HCT116 (cell line): ENCODE results near the gene SEMA4D. TPM values are rescaled to one million over a fixed set of nuclear protein-coding genes. Genes with fewer than 3 reads are reported as not detected.

Experiments used
- ATAC-seq: fragments of 200-7000 bp; cut with Tn5 transposase; 2 replicates; pipeline ENCODE4 v1.9.1; 2020; ENCODE audit warnings: mild to moderate bottlenecking, moderate library complexity
- BruUV-seq: library from RNA; stranded (reverse); fragments of 400-500 nt; replicated peaks from 2 replicates; lab custom pipeline; 2021; lab: Mats Ljungman, UMichigan
- CTCF ChIA-PET: fragments of 300-600 bp; sonication (Branson Sonifier 250); formaldehyde crosslinking; loops from one replicate; lab custom pipeline; 2021; ENCODE audit warnings: antibody characterized with exemption; lab: Charles Lee
- POLR2A ChIA-PET: fragments of 300-600, 350-600 bp; sonication (Branson Sonifier 250); formaldehyde crosslinking; loops from one replicate; lab custom pipeline; 2021; ENCODE audit warnings: antibody characterized with exemption; lab: Charles Lee
- RAD21 ChIA-PET, 2 experiments: fragments of 300-600 bp; sonication (Branson Sonifier 250); formaldehyde crosslinking; loops; one replicate each; lab custom pipeline; 2023; ENCODE audit warnings: low total read pairs in 2 of 2; ENCODE audit not compliant: uncharacterized antibody in 2 of 2, unreplicated experiment in 2 of 2, low non-redundant PET in 1 of 2; lab: Charles Lee
- DNase-seq: peaks from one replicate; pipeline ENCODE4 v3.0.0-alpha.2; 2010; ENCODE audit warnings: low read depth, low spot score
- H2AFZ ChIP-seq: fragments of 200-600 bp; shearing (Covaris generic), sonication (generic); 2 replicates; pipeline ENCODE4 v1.6.1; 2017; ENCODE audit warnings: low read depth, mixed run types, mixed read lengths, antibody characterized with exemption, low read length; ENCODE audit not compliant: poor library complexity, severe bottlenecking
- H3K27ac ChIP-seq: 2 replicates; pipeline ENCODE4 v1.5.1; 2012; ENCODE audit warnings: low read depth, low read length
- H3K27me3 ChIP-seq: fragments of 200-600 bp; sonication (generic); 2 replicates; pipeline ENCODE4 v1.6.1; 2016; ENCODE audit warnings: mixed run types, low read length, mixed read lengths; ENCODE audit not compliant: insufficient read depth
- H3K36me3 ChIP-seq, 2 experiments: fragments of 200-500 bp in 1 of 2; fragments of 200-600 bp in 1 of 2; sonication (Bioruptor generic) in 1 of 2; sonication (generic) in 1 of 2; 2 replicates each; pipeline versions ENCODE4 v1.5.1 to v1.6.1; 2014 to 2016; ENCODE audit warnings: low read length in 2 of 2, inconsistent platforms in 1 of 2, mixed read lengths in 1 of 2, mixed run types in 1 of 2; ENCODE audit not compliant: insufficient read depth in 2 of 2, control insufficient read depth in 1 of 2
- H3K4me1 ChIP-seq, 2 experiments: fragments of 200-600 bp in 1 of 2; sonication (generic) in 1 of 2; 2 replicates each; pipeline versions ENCODE4 v1.5.1 to v1.6.1; 2012 to 2017; ENCODE audit warnings: low read length in 2 of 2, inconsistent platforms in 1 of 2, mild to moderate bottlenecking in 1 of 2, mixed read lengths in 1 of 2, mixed run types in 1 of 2, moderate library complexity in 1 of 2; ENCODE audit not compliant: insufficient read depth in 2 of 2, control insufficient read depth in 1 of 2
- H3K4me2 ChIP-seq: fragments of 200-600 bp; sonication (generic); 2 replicates; pipeline ENCODE4 v1.6.1; 2017; ENCODE audit warnings: mixed run types, low read length, mixed read lengths
- H3K4me3 ChIP-seq, 2 experiments: fragments of 200-600 bp in 1 of 2; sonication (generic) in 1 of 2; replicated peaks in 1 of 2; 2 replicates each; pipeline ENCODE4 v1.5.1; 2011 to 2016; ENCODE audit warnings: low read length in 2 of 2, control low read depth in 1 of 2, low read depth in 1 of 2, mild to moderate bottlenecking in 1 of 2, mixed read lengths in 1 of 2, mixed run types in 1 of 2
- H3K79me2 ChIP-seq: fragments of 200-600 bp; sonication (generic); 2 replicates; pipeline ENCODE4 v1.6.1; 2017; ENCODE audit warnings: mild to moderate bottlenecking, mixed run types, low read length, moderate library complexity, mixed read lengths; ENCODE audit not compliant: insufficient read depth
- H3K9ac ChIP-seq: fragments of 200-600 bp; sonication (generic); 2 replicates; pipeline ENCODE4 v1.6.1; 2016; ENCODE audit warnings: low read length, mixed read lengths
- H3K9me2 ChIP-seq: fragments of 200-600 bp; sonication (generic), shearing (Covaris generic); 2 replicates; pipeline ENCODE4 v1.6.1; 2017; ENCODE audit warnings: mixed run types, mild to moderate bottlenecking, moderate library complexity; ENCODE audit not compliant: insufficient read depth
- H3K9me3 ChIP-seq, 2 experiments: fragments of 200-500 bp in 1 of 2; fragments of 200-600 bp in 1 of 2; sonication (Bioruptor generic) in 1 of 2; sonication (generic) in 1 of 2; 2 replicates each; pipeline ENCODE4 v1.6.1; 2014 to 2017; ENCODE audit warnings: low read length in 2 of 2, mixed read lengths in 2 of 2, inconsistent platforms in 1 of 2, low read depth in 1 of 2, mild to moderate bottlenecking in 1 of 2, mixed run types in 1 of 2, moderate library complexity in 1 of 2; ENCODE audit not compliant: control insufficient read depth in 1 of 2, insufficient read depth in 1 of 2
- H4K20me1 ChIP-seq: fragments of 200-600 bp; sonication (generic), shearing (Covaris generic); 2 replicates; pipeline ENCODE4 v1.6.1; 2017; ENCODE audit warnings: mixed run types, mild to moderate bottlenecking, moderate library complexity; ENCODE audit not compliant: insufficient read depth
- ATF3 ChIP-seq: IDR thresholded peaks from 2 replicates; pipeline ENCODE4 v1.6.1; 2012
- EGR1 ChIP-seq: IDR thresholded peaks from 2 replicates; pipeline ENCODE4 v1.6.1; 2012; ENCODE audit warnings: low read depth
- ELF1 ChIP-seq: IDR thresholded peaks from 2 replicates; pipeline ENCODE4 v1.6.1; 2012; ENCODE audit warnings: low read depth, borderline replicate concordance
- EZH2phosphoT487 ChIP-seq: fragments of 200-600 bp; IDR thresholded peaks from 2 replicates; pipeline ENCODE4 v1.6.1; 2018; ENCODE audit warnings: antibody characterized with exemption, borderline replicate concordance
- FOSL1 ChIP-seq: IDR thresholded peaks from 2 replicates; pipeline ENCODE4 v1.6.1; 2012; ENCODE audit warnings: low read depth
- MAX ChIP-seq: IDR thresholded peaks from 2 replicates; pipeline ENCODE4 v1.6.1; 2012
- ZBTB33 ChIP-seq: IDR thresholded peaks from 2 replicates; pipeline ENCODE4 v1.6.1; 2011; ENCODE audit warnings: mild to moderate bottlenecking, low read length, moderate library complexity; ENCODE audit not compliant: insufficient replicate concordance; ENCODE audit errors: extremely low read depth
- ZFX ChIP-seq: fragments of 450-650 bp; IDR thresholded peaks from 2 replicates; pipeline ENCODE4 v1.6.1; 2017
- ZNF274 ChIP-seq: fragments of 200-500 bp; sonication (Bioruptor generic); IDR thresholded peaks from 2 replicates; pipeline ENCODE4 v1.6.1; 2014; ENCODE audit warnings: mild to moderate bottlenecking, low read depth, low read length, inconsistent platforms
- intact Hi-C: fragments of 100-400 bp; cut with micrococcal nuclease; formaldehyde crosslinking; loops from 2 replicates; pipeline ENCODE4 v1.10.0; 2022
- total RNA-seq: library from RNA; stranded (reverse); gene quantifications from one replicate; pipeline ENCODE4 v1.2.1, GENCODE V29; 2021; ENCODE audit not compliant: unreplicated experiment

SEMA4D gene
- total RNA-seq, 1 experiment from 2014 or later: 32.0 TPM

- Histone ChIP-seq H4K20me1 (no peaks in the 10 kb centered on the region), H3K36me3 (no peaks in the 10 kb centered on the region), H3K4me3 (no peak overlapping the region), H2AFZ (no peak overlapping the region), H3K4me2 (no peak overlapping the region), H3K27ac (no peak overlapping the region), H3K4me1 (no peaks in the 10 kb centered on the region), H3K9me3 (0 out of 4 replicates have a peak, but pooled peaks cover 0 to 3% of the 10 kb centered on the region in 2 experiments), H3K27me3 (no peaks in the 10 kb centered on the region), H3K9me2 (no peaks in the 10 kb centered on the region), H3K79me2 (no peaks in the 10 kb centered on the region), H3K9ac (no peak overlapping the region)
- ChIA-PET POLR2A (no interaction called here), CTCF (interaction anchor here (1.2 kb wide), 1 partner anchor 22 kb away, joined by 3 read pairs; no protein-coding TSS in a partner anchor), RAD21 (no interaction called here)
- ATAC-seq (no peak), DNase-seq (no peak)
- intact Hi-C loops: no loop called here
- TF ChIP-seq ZBTB33: no peak
- BruUV-seq: no TSS peak
Measured at GRCh38 chr9:89542401-89543021, 44.6 kb upstream of the SEMA4D start.

GRCh38 chr9:89541798-89542197, 43.9 kb upstream of the SEMA4D start:
- Histone ChIP-seq H3K9me3 (0 out of 4 replicates have a peak, but pooled peaks cover 0 to 3% of the 10 kb centered on the region in 2 experiments), H3K9ac (no peak overlapping the region), H3K79me2 (no peaks in the 10 kb centered on the region), H3K4me3 (no peak overlapping the region), H4K20me1 (no peaks in the 10 kb centered on the region), H3K4me1 (no peaks in the 10 kb centered on the region), H2AFZ (no peak overlapping the region), H3K36me3 (no peaks in the 10 kb centered on the region), H3K27ac (no peak overlapping the region), H3K9me2 (no peaks in the 10 kb centered on the region), H3K4me2 (no peak overlapping the region), H3K27me3 (no peaks in the 10 kb centered on the region)
- no peak for ATAC-seq
- POLR2A ChIA-PET: no interaction called here
- DNase-seq: no peak
- intact Hi-C loops: no loop called here
- no peak for TF ChIP-seq MAX
- TF ChIP-seq FOSL1: no peak
- TF ChIP-seq ELF1: no peak
- no peak for TF ChIP-seq ZNF274
- TF ChIP-seq ZFX: no peak
- TF ChIP-seq ATF3: no peak
- no peak for TF ChIP-seq EGR1
- TF ChIP-seq EZH2phosphoT487: no peak
- RAD21 ChIA-PET: no interaction called here
- CTCF ChIA-PET: no interaction called here
- no TSS peak for BruUV-seq
